KMS-11 (cell line): ENCODE measurements around the gene DGKG.

Experiments
- H2AFZ ChIP-seq: fragments of 200-600 bp; sonication (generic); 2 replicates; pipeline ENCODE4 v1.6.1; 2016; ENCODE audit warnings: antibody characterized with exemption, mixed run types, low read depth
- H3K27ac ChIP-seq: fragments of 200-600 bp; sonication (generic); 2 replicates; pipeline ENCODE4 v1.6.1; 2016; ENCODE audit warnings: mild to moderate bottlenecking, mixed run types
- H3K27me3 ChIP-seq: fragments of 200-600 bp; sonication (generic); 2 replicates; pipeline ENCODE4 v1.6.1; 2017; ENCODE audit warnings: mild to moderate bottlenecking, low read depth, mixed run types, moderate library complexity; ENCODE audit not compliant: insufficient read depth
- H3K36me3 ChIP-seq: fragments of 200-600 bp; sonication (generic); 2 replicates; pipeline ENCODE4 v1.6.1; 2017; ENCODE audit warnings: mild to moderate bottlenecking, mixed run types; ENCODE audit not compliant: insufficient read depth
- H3K4me1 ChIP-seq: fragments of 200-600 bp; sonication (generic); 2 replicates; pipeline ENCODE4 v1.6.1; 2016; ENCODE audit warnings: mild to moderate bottlenecking, low read depth, mixed run types; ENCODE audit not compliant: poor library complexity, severe bottlenecking
- H3K4me2 ChIP-seq: fragments of 200-600 bp; sonication (generic); 2 replicates; pipeline ENCODE4 v1.7.0; 2016; ENCODE audit warnings: mild to moderate bottlenecking, mixed run types
- H3K4me3 ChIP-seq: fragments of 200-600 bp; sonication (generic); IDR thresholded peaks from 2 replicates; pipeline ENCODE4 v1.6.1; 2017; ENCODE audit warnings: low read depth, low read length, mixed read lengths; ENCODE audit not compliant: insufficient read depth
- H3K79me2 ChIP-seq: fragments of 200-600 bp; sonication (generic); 2 replicates; pipeline ENCODE4 v1.6.1; 2016; ENCODE audit warnings: low read depth, mixed run types; ENCODE audit not compliant: insufficient read depth
- H3K9ac ChIP-seq: fragments of 200-600 bp; sonication (generic); 2 replicates; pipeline ENCODE4 v1.6.1; 2016; ENCODE audit warnings: mild to moderate bottlenecking, mixed run types
- H4K20me1 ChIP-seq: fragments of 200-600 bp; sonication (generic); 2 replicates; pipeline ENCODE4 v1.6.1; 2016; ENCODE audit warnings: mild to moderate bottlenecking, mixed run types; ENCODE audit not compliant: insufficient read depth
- CTCF ChIP-seq: fragments of 200-600 bp; sonication (generic); conservative IDR thresholded peaks from 2 replicates; pipeline ENCODE4 v1.6.1; 2017; ENCODE audit warnings: low read depth, mild to moderate bottlenecking, antibody characterized with exemption, low read length, moderate library complexity, mixed read lengths

The DGKG gene

GRCh38 chr3:186198442-186198841 is 163.6 kb downstream of the DGKG start:
- H3K79me2 ChIP-seq = no peaks in the 10 kb centered on the region
- no peaks in the 10 kb centered on the region for H3K27me3 ChIP-seq

GRCh38 chr3:186194451-186194811 is 167.6 kb downstream of the DGKG start:
- no peak for TF ChIP-seq CTCF
- Histone ChIP-seq H3K4me3 (no peak overlapping the region), H3K4me2 (no peak overlapping the region), H3K4me1 (no peaks in the 10 kb centered on the region), H3K27me3 (no peaks in the 10 kb centered on the region), H2AFZ (no peak overlapping the region), H3K79me2 (no peaks in the 10 kb centered on the region), H4K20me1 (no peaks in the 10 kb centered on the region), H3K36me3 (no peaks in the 10 kb centered on the region), H3K9ac (no peak overlapping the region), H3K27ac (no peak overlapping the region)

More at GRCh38 chr3:186198442-186198841, 163.6 kb downstream of the DGKG start:
- Histone ChIP-seq H3K9ac (no peak overlapping the region), H3K4me2 (no peak overlapping the region), H2AFZ (no peak overlapping the region), H3K4me3 (no peak overlapping the region), H4K20me1 (no peaks in the 10 kb centered on the region), H3K27ac (no peak overlapping the region), H3K4me1 (no peaks in the 10 kb centered on the region), H3K36me3 (no peaks in the 10 kb centered on the region)
- TF ChIP-seq CTCF = no peak

GRCh38 chr3:186193534-186194450 is 168.2 kb downstream of the DGKG start:
- no peaks in the 10 kb centered on the region for H3K4me1 ChIP-seq
- H3K27me3 ChIP-seq = no peaks in the 10 kb centered on the region
- H4K20me1 ChIP-seq = no peaks in the 10 kb centered on the region
- no peak overlapping the region for H2AFZ ChIP-seq
- no peaks in the 10 kb centered on the region for H3K79me2 ChIP-seq
- no peak overlapping the region for H3K4me3 ChIP-seq
- TF ChIP-seq CTCF = no peak
- H3K27ac ChIP-seq = no peak overlapping the region
- no peaks in the 10 kb centered on the region for H3K36me3 ChIP-seq
- H3K4me2 ChIP-seq = no peak overlapping the region
- no peak overlapping the region for H3K9ac ChIP-seq

GRCh38 chr3:186192823-186193222 is 169.2 kb downstream of the DGKG start:
- no peak for TF ChIP-seq CTCF
- H3K27ac ChIP-seq = no peak overlapping the region
- no peaks in the 10 kb centered on the region for H3K36me3 ChIP-seq
- H3K27me3 ChIP-seq = no peaks in the 10 kb centered on the region
- no peak overlapping the region for H3K9ac ChIP-seq
- H3K4me3 ChIP-seq = no peak overlapping the region
- H3K79me2 ChIP-seq = no peaks in the 10 kb centered on the region
- H3K4me2 ChIP-seq = no peak overlapping the region
- no peak overlapping the region for H2AFZ ChIP-seq
- H3K4me1 ChIP-seq = no peaks in the 10 kb centered on the region
- H4K20me1 ChIP-seq = no peaks in the 10 kb centered on the region
